GM12864 (cell line): ENCODE data around the gene CDKAL1.

ENCODE experiments used
- DNase-seq: peaks from one replicate; pipeline ENCODE4 v3.0.0-alpha.2; 2011; ENCODE audit warnings: low read depth
- H3K4me3 ChIP-seq: 2 replicates; pipeline ENCODE4 v1.5.1; 2011; ENCODE audit warnings: mild to moderate bottlenecking, low read depth, low read length, control low read depth
- CTCF ChIP-seq: IDR thresholded peaks from 2 replicates; pipeline ENCODE4 v1.5.1; 2011; ENCODE audit warnings: low read depth, mild to moderate bottlenecking, moderate library complexity, low read length, control low read depth, inconsistent platforms; ENCODE audit errors: missing control alignments

CDKAL1 gene

GRCh38 chr6:21208796-21209186, 674.5 kb downstream of the CDKAL1 start:
- DNase-seq = no peak
- no peak overlapping the region for H3K4me3 ChIP-seq
- no peak for TF ChIP-seq CTCF

GRCh38 chr6:21213492-21213891, 679.2 kb downstream of the CDKAL1 start:
- DNase-seq = no peak

GRCh38 chr6:21214738-21215448, 680.6 kb downstream of the CDKAL1 start:
- no peak for DNase-seq

More at GRCh38 chr6:21213492-21213891, 679.2 kb downstream of the CDKAL1 start:
- no peak for TF ChIP-seq CTCF
- H3K4me3 ChIP-seq = no peak overlapping the region

GRCh38 chr6:21219241-21219640, 685.0 kb downstream of the CDKAL1 start:
- DNase-seq = no peak
- no peak overlapping the region for H3K4me3 ChIP-seq
- no peak for TF ChIP-seq CTCF

More at GRCh38 chr6:21214738-21215448, 680.6 kb downstream of the CDKAL1 start:
- H3K4me3 ChIP-seq = no peak overlapping the region
- no peak for TF ChIP-seq CTCF

- no peak for TF ChIP-seq CTCF
- no peak overlapping the region for H3K4me3 ChIP-seq
- no peak for DNase-seq
Measured at GRCh38 chr6:21219856-21220255, 685.6 kb downstream of the CDKAL1 start.

- TF ChIP-seq CTCF = no peak
- DNase-seq = no peak
Measured at GRCh38 chr6:21220271-21220987, 686.2 kb downstream of the CDKAL1 start.

More at GRCh38 chr6:21220271-21220987, 686.2 kb downstream of the CDKAL1 start:
- H3K4me3 ChIP-seq = no peak overlapping the region
